ENCODE results near the gene TFRC.
"Not testable (repeated sequence)": the region's sequence is repeated elsewhere in the genome, so short reads cannot be mapped to it uniquely, and the experiment has no call there.

TFRC gene

DNA sequence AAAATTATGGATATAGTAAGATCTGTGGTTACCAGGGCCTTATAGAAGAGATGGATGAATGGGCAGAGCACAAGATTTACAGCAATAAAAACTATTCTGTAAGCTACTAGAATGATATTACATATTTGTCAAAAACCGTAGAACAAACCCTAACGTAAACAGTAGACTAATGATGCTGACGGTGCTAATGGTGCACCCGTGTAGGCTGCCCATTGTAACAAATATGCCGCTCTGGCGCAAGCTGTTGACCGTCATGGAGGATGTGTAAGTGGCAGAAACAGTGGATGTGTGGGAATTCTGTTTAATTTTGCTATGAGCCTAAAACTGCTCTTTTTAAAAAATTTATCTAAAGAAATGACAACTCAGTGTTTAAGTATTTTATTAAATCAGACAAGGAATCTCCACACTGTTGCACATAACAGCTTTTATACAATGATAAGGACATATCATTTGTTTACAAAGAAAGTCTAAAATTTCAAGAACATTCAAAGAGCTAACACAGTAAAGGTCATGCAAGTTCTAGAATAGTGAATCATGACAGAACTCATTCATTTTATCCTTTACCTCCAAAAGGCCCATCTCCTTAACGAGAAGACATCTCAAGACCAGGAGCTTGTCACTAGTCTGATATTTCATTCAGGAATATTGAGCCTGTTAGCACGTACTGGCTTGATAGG is 32.8 kb downstream of the TFRC start:
- H3K9me3 ChIP-seq (ENCODE audit: control insufficient read depth, low read length): no peaks in the 10 kb centered on the region
- no peak overlapping the region for H3K4me3 ChIP-seq (ENCODE audit: extremely low read depth, insufficient read depth, low read length, poor library complexity, severe bottlenecking)
- H3K27ac ChIP-seq (ENCODE audit: low read depth, low read length, severe bottlenecking): no peak overlapping the region
- WGBS, 2 experiments (ENCODE audit: insufficient coverage in 2 of 2): 95 to 97% methylated on average over 7 to 8 of the region's 9 CpGs
- H3K36me3 ChIP-seq (ENCODE audit: control insufficient read depth, insufficient read depth, low read length): peaks cover 58% of the 10 kb centered on the region
- no peaks in the 10 kb centered on the region for H3K4me1 ChIP-seq (ENCODE audit: control insufficient read depth, insufficient read depth, low read length, poor library complexity, severe bottlenecking)

DNA sequence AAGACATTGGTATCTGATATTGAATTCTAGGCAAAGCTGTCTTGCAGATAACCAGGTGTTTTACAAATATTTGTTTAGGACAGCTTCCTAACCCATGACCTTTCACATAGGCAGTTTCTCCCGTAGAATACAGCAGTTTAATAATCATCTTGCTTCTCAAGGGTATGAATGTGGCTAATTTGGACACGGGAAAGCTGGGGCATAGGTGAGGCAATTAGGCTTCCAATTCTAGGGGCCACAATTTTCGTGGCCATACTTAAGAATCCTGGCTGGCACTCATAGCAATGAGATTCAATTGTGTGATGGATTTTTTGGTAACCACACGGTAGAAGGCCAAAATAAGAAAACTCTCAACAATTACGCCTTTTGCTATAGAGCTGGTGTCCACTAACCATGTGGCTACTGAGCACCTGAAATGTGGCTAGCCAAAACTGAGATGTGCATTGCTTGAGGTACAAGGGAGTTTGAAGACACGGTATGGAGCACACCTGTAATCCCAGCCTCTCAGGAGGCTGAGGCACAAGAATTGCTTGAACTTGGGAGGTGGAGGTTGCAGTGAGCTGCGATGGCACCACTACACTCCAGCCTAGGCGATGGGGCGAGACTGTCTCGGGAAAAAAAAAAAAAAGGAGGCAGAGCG is 34.4 kb downstream of the TFRC start:
- H3K4me3 ChIP-seq (ENCODE audit: extremely low read depth, insufficient read depth, low read length, poor library complexity, severe bottlenecking): no peak overlapping the region
- peaks cover 43% of the 10 kb centered on the region for H3K36me3 ChIP-seq (ENCODE audit: control insufficient read depth, insufficient read depth, low read length)
- WGBS, 2 experiments (ENCODE audit: insufficient coverage in 2 of 2): 80 to 96% methylated on average over 5 to 8 of the region's 11 CpGs
- H3K9me3 ChIP-seq (ENCODE audit: control insufficient read depth, low read length): no peaks in the 10 kb centered on the region
- H3K27ac ChIP-seq (ENCODE audit: low read depth, low read length, severe bottlenecking): no peak overlapping the region
- H3K4me1 ChIP-seq (ENCODE audit: control insufficient read depth, insufficient read depth, low read length, poor library complexity, severe bottlenecking): no peaks in the 10 kb centered on the region

GRCh38 chr3:196044513-196044912 is 37.4 kb downstream of the TFRC start:
- WGBS, 2 experiments (ENCODE audit: insufficient coverage in 2 of 2): 95% methylated on average over 25 to 27 of the region's 27 CpGs
- Histone ChIP-seq H3K36me3 (ENCODE audit: control insufficient read depth, insufficient read depth, low read length) (peaks cover 13% of the 10 kb centered on the region), H3K27ac (ENCODE audit: low read depth, low read length, severe bottlenecking) (no peak overlapping the region), H3K9me3 (ENCODE audit: control insufficient read depth, low read length) (no peaks in the 10 kb centered on the region), H3K4me1 (ENCODE audit: control insufficient read depth, insufficient read depth, low read length, poor library complexity, severe bottlenecking) (no peaks in the 10 kb centered on the region), H3K4me3 (ENCODE audit: extremely low read depth, insufficient read depth, low read length, poor library complexity, severe bottlenecking) (no peak overlapping the region)

- WGBS, 2 experiments (ENCODE audit: insufficient coverage in 2 of 2): 92 to 94% methylated on average over 3 of the region's 6 CpGs
- no peaks in the 10 kb centered on the region for H3K9me3 ChIP-seq (ENCODE audit: control insufficient read depth, low read length)
- H3K4me3 ChIP-seq (ENCODE audit: extremely low read depth, insufficient read depth, low read length, poor library complexity, severe bottlenecking): no peak overlapping the region
- H3K4me1 ChIP-seq (ENCODE audit: control insufficient read depth, insufficient read depth, low read length, poor library complexity, severe bottlenecking): no peaks in the 10 kb centered on the region
- no peaks in the 10 kb centered on the region for H3K36me3 ChIP-seq (ENCODE audit: control insufficient read depth, insufficient read depth, low read length)
- no peak overlapping the region for H3K27ac ChIP-seq (ENCODE audit: low read depth, low read length, severe bottlenecking)
Measured at GRCh38 chr3:196042673-196043072, 39.2 kb downstream of the TFRC start.

GRCh38 chr3:196039359-196039758 is 42.5 kb downstream of the TFRC start:
- H3K4me1 ChIP-seq (ENCODE audit: control insufficient read depth, insufficient read depth, low read length, poor library complexity, severe bottlenecking): no peaks in the 10 kb centered on the region
- no peak overlapping the region for H3K27ac ChIP-seq (ENCODE audit: low read depth, low read length, severe bottlenecking)
- H3K4me3 ChIP-seq (ENCODE audit: extremely low read depth, insufficient read depth, low read length, poor library complexity, severe bottlenecking): no peak overlapping the region
- WGBS, 2 experiments (ENCODE audit: insufficient coverage in 2 of 2): no CpG with 5 or more reads among the region's 2 CpGs
- no peaks in the 10 kb centered on the region for H3K9me3 ChIP-seq (ENCODE audit: control insufficient read depth, low read length)
- no peaks in the 10 kb centered on the region for H3K36me3 ChIP-seq (ENCODE audit: control insufficient read depth, insufficient read depth, low read length)

GRCh38 chr3:196026059-196026458 is 55.8 kb downstream of the TFRC start:
- not testable (repeated sequence) for H3K4me3 ChIP-seq (ENCODE audit: extremely low read depth, insufficient read depth, low read length, poor library complexity, severe bottlenecking); H3K36me3 ChIP-seq (ENCODE audit: control insufficient read depth, insufficient read depth, low read length); H3K9me3 ChIP-seq (ENCODE audit: control insufficient read depth, low read length); H3K27ac ChIP-seq (ENCODE audit: low read depth, low read length, severe bottlenecking); H3K4me1 ChIP-seq (ENCODE audit: control insufficient read depth, insufficient read depth, low read length, poor library complexity, severe bottlenecking)
- WGBS, 2 experiments (ENCODE audit: insufficient coverage in 2 of 2): 37 to 43% methylated on average over 3 to 5 of the region's 10 CpGs

DNA sequence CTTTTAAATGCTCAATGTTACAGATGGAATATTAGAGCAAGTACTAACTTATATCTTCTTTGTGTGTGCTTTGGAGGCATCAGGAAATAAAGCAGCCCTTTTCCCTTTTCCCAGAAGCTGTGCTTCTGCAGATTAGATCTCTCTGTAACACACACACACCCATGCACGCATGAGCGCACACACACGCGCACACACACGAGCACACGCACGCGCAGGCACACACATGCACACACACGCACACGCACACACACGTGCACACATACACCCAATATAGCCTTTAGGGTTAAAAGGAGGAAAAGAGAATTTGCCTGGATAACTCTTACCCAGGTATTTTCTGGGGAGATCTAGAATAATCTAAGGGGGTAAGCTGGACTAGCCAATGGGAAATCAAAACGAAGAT is 56.9 kb downstream of the TFRC start:
- no peaks in the 10 kb centered on the region for H3K4me1 ChIP-seq (ENCODE audit: control insufficient read depth, insufficient read depth, low read length, poor library complexity, severe bottlenecking)
- no peaks in the 10 kb centered on the region for H3K9me3 ChIP-seq (ENCODE audit: control insufficient read depth, low read length)
- WGBS, 2 experiments (ENCODE audit: insufficient coverage in 2 of 2): 81% methylated on average over 1 of the region's 12 CpGs; no CpG with 5 or more reads in 1 of the 2 experiments
- no peak overlapping the region for H3K27ac ChIP-seq (ENCODE audit: low read depth, low read length, severe bottlenecking)
- no peaks in the 10 kb centered on the region for H3K36me3 ChIP-seq (ENCODE audit: control insufficient read depth, insufficient read depth, low read length)
- no peak overlapping the region for H3K4me3 ChIP-seq (ENCODE audit: extremely low read depth, insufficient read depth, low read length, poor library complexity, severe bottlenecking)

DNA sequence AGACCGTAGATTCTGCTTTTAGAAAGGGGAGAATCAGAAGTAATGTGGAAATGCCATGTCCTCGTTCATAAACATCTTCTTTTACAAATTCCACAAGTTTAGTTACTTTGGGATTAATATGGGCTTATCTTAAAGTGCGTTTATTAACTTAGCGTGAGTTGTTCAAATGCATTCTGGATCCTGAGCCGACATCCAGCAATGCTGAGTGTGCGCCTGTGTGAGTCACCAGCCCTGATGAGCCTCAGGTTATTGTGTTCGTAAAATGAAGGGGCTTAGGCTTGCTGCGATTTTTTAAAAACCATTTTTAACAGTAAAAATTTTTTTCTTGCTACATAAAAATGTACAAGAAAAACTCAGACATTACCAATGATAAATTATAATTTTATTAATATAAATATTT is 57.9 kb downstream of the TFRC start:
- Histone ChIP-seq H3K4me1 (ENCODE audit: control insufficient read depth, insufficient read depth, low read length, poor library complexity, severe bottlenecking) (no peaks in the 10 kb centered on the region), H3K27ac (ENCODE audit: low read depth, low read length, severe bottlenecking) (no peak overlapping the region), H3K36me3 (ENCODE audit: control insufficient read depth, insufficient read depth, low read length) (no peaks in the 10 kb centered on the region), H3K9me3 (ENCODE audit: control insufficient read depth, low read length) (no peaks in the 10 kb centered on the region), H3K4me3 (ENCODE audit: extremely low read depth, insufficient read depth, low read length, poor library complexity, severe bottlenecking) (no peak overlapping the region)
- 88 to 92% methylated on average over 4 of the region's 8 CpGs for WGBS, 2 experiments (ENCODE audit: insufficient coverage in 2 of 2)

GRCh38 chr3:196022499-196022878 is 59.4 kb downstream of the TFRC start:
- H3K4me1 ChIP-seq (ENCODE audit: control insufficient read depth, insufficient read depth, low read length, poor library complexity, severe bottlenecking); H3K9me3 ChIP-seq (ENCODE audit: control insufficient read depth, low read length); H3K27ac ChIP-seq (ENCODE audit: low read depth, low read length, severe bottlenecking); H3K4me3 ChIP-seq (ENCODE audit: extremely low read depth, insufficient read depth, low read length, poor library complexity, severe bottlenecking); H3K36me3 ChIP-seq (ENCODE audit: control insufficient read depth, insufficient read depth, low read length): not testable (repeated sequence)
- 85 to 91% methylated on average over 6 to 7 of the region's 8 CpGs for WGBS, 2 experiments (ENCODE audit: insufficient coverage in 2 of 2)

GRCh38 chr3:196020373-196020772 is 61.5 kb downstream of the TFRC start:
- Histone ChIP-seq H3K4me1 (ENCODE audit: control insufficient read depth, insufficient read depth, low read length, poor library complexity, severe bottlenecking) (no peaks in the 10 kb centered on the region), H3K27ac (ENCODE audit: low read depth, low read length, severe bottlenecking) (no peak overlapping the region), H3K4me3 (ENCODE audit: extremely low read depth, insufficient read depth, low read length, poor library complexity, severe bottlenecking) (no peak overlapping the region), H3K36me3 (ENCODE audit: control insufficient read depth, insufficient read depth, low read length) (no peaks in the 10 kb centered on the region), H3K9me3 (ENCODE audit: control insufficient read depth, low read length) (no peaks in the 10 kb centered on the region)
- WGBS, 2 experiments (ENCODE audit: insufficient coverage in 2 of 2): 85 to 94% methylated on average over 2 of the region's 3 CpGs

DNA sequence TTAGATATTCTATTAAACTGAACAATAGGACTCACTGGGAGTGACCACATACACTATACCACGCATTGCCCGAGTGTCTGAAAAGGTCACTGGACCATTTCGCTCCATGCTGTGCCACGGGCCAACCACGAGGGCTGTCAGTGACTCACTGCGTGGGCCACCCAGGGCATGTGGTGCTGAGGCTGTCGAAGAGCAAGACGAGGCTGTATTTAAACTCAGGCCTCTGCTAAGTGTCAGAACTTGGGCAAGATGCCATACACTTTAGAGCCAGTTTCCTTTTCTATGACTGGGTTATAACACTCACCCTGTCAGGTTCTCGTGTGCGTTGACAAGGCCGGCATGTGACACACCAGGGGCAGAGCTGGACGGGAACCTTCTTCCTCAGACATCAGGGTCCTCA is 62.3 kb downstream of the TFRC start:
- not testable (repeated sequence) for H3K4me1 ChIP-seq (ENCODE audit: control insufficient read depth, insufficient read depth, low read length, poor library complexity, severe bottlenecking); H3K27ac ChIP-seq (ENCODE audit: low read depth, low read length, severe bottlenecking); H3K9me3 ChIP-seq (ENCODE audit: control insufficient read depth, low read length); H3K4me3 ChIP-seq (ENCODE audit: extremely low read depth, insufficient read depth, low read length, poor library complexity, severe bottlenecking); H3K36me3 ChIP-seq (ENCODE audit: control insufficient read depth, insufficient read depth, low read length)
- WGBS, 2 experiments (ENCODE audit: insufficient coverage in 2 of 2): 91 to 100% methylated on average over 6 to 12 of the region's 12 CpGs
